GM06990 (cell line): ENCODE measurements around the gene MSH5.

Source experiments
- DNase-seq: peaks from one replicate; pipeline ENCODE4 v3.0.0-alpha.2; 2011; ENCODE audit not compliant: insufficient read length; ENCODE audit errors: extremely low read depth
- H3K27me3 ChIP-seq: replicated peaks from 2 replicates; pipeline ENCODE4 v1.6.0; 2011; ENCODE audit warnings: low read length; ENCODE audit not compliant: control insufficient read depth, insufficient read depth
- H3K36me3 ChIP-seq: 2 replicates; pipeline ENCODE4 v1.5.1; 2011; ENCODE audit warnings: low read length; ENCODE audit not compliant: control insufficient read depth, insufficient read depth
- H3K4me3 ChIP-seq: replicated peaks from 2 replicates; pipeline ENCODE4 v1.5.1; 2011; ENCODE audit warnings: low read depth, mild to moderate bottlenecking, control low read depth, low read length
- TF ChIP-seq, protein P1 (sequence below): IDR thresholded peaks from 2 replicates; pipeline ENCODE4 v1.5.1; 2011; ENCODE audit warnings: low read length, control low read depth, mild to moderate bottlenecking, inconsistent platforms; ENCODE audit not compliant: insufficient read depth, poor library complexity, severe bottlenecking

The MSH5 gene

DNA sequence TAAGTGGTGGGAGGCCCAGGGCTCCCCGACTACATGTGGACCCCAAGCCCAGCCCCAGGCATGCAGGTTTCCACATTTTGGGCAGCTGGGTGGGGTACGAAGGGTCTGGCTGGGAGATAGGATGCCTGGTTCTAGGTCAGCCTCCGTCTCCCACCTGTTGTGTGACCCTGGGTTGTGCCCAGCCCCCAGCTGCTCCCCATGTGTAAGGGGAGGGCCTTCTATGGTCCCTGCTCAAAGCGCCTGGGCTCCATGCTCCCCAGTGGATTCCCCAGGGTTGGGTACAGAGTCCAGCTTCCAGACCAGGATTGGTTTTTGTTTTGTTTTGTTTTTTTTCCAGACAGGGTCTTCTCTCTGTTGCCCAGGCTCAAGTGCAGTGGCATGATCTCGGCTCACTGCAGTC lies 38.4 kb downstream of the MSH5 start:
- DNase-seq = no peak
- Histone ChIP-seq H3K27me3 (no peaks in the 10 kb centered on the region), H3K36me3 (peaks cover 35% of the 10 kb centered on the region), H3K4me3 (no peak overlapping the region)
- TF ChIP-seq, protein P1, sequence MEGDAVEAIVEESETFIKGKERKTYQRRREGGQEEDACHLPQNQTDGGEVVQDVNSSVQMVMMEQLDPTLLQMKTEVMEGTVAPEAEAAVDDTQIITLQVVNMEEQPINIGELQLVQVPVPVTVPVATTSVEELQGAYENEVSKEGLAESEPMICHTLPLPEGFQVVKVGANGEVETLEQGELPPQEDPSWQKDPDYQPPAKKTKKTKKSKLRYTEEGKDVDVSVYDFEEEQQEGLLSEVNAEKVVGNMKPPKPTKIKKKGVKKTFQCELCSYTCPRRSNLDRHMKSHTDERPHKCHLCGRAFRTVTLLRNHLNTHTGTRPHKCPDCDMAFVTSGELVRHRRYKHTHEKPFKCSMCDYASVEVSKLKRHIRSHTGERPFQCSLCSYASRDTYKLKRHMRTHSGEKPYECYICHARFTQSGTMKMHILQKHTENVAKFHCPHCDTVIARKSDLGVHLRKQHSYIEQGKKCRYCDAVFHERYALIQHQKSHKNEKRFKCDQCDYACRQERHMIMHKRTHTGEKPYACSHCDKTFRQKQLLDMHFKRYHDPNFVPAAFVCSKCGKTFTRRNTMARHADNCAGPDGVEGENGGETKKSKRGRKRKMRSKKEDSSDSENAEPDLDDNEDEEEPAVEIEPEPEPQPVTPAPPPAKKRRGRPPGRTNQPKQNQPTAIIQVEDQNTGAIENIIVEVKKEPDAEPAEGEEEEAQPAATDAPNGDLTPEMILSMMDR = no peak

DNA sequence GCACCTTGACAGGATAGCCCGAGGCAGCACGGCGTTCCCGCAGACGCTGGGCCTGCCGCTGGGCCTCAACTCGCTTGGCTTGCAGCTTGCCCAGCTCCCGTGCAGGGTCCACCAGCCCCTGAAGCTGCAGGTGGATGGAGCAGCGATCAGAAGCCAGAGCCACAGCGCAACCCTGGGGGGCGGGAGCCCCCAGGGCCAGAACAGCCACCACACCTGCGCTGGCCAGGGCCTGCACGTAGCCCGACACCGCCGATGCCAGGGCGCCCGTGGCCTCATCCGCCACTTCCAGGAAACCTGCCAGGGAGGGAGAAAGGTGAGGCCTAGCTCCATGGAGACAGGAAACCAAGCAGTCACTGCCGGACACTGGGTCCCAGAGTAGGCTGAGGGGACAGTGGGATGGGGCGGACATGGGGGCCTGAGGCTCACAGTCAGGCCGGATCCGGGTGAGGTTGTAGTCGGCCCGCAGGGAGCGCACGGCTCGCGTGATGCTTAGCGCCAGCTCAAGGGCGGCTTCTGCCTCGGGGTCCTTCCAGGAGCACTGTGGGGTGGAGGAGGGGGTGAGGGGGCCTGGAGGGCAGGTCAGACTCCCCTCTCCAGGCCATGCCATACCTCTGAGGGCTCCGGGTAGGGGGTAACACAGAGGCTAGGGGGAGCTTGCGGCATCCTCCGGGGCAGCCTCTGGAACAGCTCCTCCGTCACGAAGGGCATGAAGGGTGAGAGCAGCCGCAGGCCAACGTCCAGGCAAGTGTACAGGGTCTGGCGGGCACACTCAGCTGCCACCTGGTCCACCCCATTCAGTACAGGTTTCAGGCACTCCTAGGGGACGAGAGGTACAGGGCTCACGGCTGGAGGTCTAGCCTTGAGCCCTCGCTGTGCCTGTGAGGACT lies 39.4 kb downstream of the MSH5 start:
- H3K36me3 ChIP-seq = peaks cover 39% of the 10 kb centered on the region

DNA sequence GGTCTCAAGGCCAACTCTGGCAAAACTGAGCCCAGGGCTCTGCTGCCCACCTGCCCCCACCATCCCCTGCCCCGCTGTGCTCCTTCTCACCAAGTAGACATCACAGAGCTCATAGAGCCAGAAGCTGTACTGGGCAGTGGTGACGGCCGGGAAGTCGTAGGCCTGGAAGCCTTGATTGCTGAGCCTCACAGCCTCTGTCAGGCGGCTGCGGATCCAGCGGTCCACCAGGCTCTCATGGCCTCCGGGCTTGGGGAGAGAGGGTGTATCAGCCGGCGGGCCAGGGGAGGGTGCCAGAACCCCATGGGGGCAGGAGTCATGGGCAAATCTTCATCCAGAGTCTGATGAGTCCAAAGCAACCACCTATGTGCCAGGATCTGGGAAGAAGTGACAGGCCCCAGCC lies 40.1 kb downstream of the MSH5 start:
- TF ChIP-seq, protein P1 = no peak
- peaks cover 45% of the 10 kb centered on the region for H3K36me3 ChIP-seq
- no peak overlapping the region for H3K4me3 ChIP-seq
- no peak for DNase-seq
- H3K27me3 ChIP-seq = no peaks in the 10 kb centered on the region

More for the DNA sequence above, 39.4 kb downstream of the MSH5 start:
- TF ChIP-seq, protein P1 = no peak
- no peak overlapping the region for H3K4me3 ChIP-seq
- DNase-seq = no peak
- H3K27me3 ChIP-seq = no peaks in the 10 kb centered on the region

DNA sequence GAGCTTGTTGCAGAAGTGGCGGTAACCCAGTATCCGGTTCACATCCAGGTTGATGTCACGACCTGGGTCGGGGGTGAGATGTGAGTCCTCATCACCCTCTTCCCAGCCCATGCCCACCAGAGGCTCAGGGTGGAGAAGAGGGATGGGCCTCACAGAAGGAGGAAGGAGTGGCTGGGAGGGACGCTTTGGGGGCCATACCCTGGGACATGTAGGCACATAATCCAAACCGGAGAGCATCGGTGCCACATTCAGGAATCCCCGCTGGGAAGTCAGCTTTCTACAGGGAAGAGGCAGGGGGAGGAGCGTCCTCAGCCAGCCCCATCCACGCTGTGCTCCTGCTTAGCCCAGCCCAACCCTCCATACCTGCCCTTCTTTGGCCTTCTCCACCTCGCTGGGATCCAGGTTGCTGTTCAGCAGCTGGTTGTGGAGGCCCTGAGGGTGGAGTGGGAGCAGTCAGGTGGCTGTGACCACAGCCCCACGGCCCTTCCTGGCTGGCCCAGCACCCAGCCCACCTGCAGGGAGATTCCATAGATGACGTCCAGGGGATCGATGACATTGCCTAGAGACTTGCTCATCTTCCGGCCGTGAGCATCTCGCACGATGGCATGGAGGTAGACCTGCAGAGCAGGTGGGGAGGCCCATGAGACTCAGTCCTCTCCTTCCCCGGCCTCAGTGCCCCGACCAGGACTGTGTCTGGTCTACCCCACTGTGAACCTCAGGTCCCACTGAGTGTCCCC lies 40.9 kb downstream of the MSH5 start:
- TF ChIP-seq, protein P1 = no peak
- DNase-seq = no peak
- Histone ChIP-seq H3K36me3 (peaks cover 52% of the 10 kb centered on the region), H3K27me3 (no peaks in the 10 kb centered on the region), H3K4me3 (no peak overlapping the region)

DNA sequence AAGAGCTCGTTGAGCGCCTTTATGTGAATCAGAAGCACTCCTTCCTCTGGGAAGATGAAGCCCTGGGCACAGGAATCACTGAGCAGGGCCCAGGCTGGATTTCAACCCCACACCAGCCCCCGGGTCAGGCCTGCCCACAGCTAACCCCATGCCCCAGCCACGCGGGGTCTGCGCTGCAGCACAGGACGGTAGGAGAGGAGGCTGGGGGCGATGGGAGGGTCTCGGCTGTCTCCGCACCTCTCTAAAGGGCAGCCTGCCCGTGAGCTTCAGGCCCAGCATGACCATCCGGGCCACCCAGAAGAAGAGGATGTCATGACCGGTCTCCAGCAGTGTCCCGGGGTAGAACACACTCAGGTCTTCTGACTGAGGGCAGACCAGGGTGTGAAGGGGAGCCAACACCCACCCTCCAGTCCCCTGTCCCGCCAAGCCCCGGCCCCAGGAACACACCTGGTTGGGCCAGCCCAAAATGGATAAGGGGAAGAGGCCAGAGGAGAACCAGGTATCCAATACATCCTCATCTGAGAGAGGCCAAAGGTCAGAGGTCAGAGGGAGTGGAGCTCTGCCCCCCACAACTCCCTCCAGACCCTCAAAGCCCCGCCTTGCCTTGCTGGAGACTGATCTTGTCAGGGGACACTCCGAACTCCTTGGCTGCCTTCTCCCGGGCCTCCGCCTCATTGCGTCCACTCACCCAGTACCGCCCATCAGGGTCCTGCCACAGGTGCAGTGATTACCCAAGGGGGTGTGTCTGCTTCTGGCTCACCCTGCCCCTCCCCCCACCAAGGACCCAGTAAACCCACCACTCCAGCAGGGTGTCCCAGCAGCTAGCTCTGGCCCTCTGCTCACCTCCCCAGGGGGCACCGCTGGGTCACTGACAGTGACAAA lies 41.7 kb downstream of the MSH5 start:
- Histone ChIP-seq H3K4me3 (no peak overlapping the region), H3K36me3 (peaks cover 52% of the 10 kb centered on the region), H3K27me3 (no peaks in the 10 kb centered on the region)
- no peak for DNase-seq
- TF ChIP-seq, protein P1 = no peak
